IMR-90 (cell line): Measurements from ENCODE around the gene RASA1. TPM values are rescaled to one million over a fixed set of nuclear protein-coding genes. Genes with fewer than 3 reads are reported as not detected.

Experiments used
- ATAC-seq: fragments of 200-7000 bp; cut with Tn5 transposase; 2 replicates; pipeline ENCODE4 v1.9.1; 2020; ENCODE audit warnings: low read depth, mild to moderate bottlenecking, moderate library complexity
- BruUV-seq: library from RNA; stranded (reverse); fragments of 400-500 nt; replicated peaks from 2 replicates; lab custom pipeline; 2021; lab: Mats Ljungman, UMichigan
- CTCF ChIA-PET: fragments of 300-600 bp; formaldehyde crosslinking; extraction: SDS; loops from one replicate; lab custom pipeline; 2021; ENCODE audit warnings: antibody characterized with exemption; lab: Yijun Ruan, JAX
- POLR2A ChIA-PET: fragments of 300-600 bp; sonication (Branson Sonifier 250); formaldehyde crosslinking; loops from one replicate; lab custom pipeline; 2022; ENCODE audit warnings: antibody characterized with exemption; ENCODE audit not compliant: unreplicated experiment; lab: Charles Lee
- DNase-seq: peaks from one replicate; pipeline ENCODE4 v3.0.0; 2013
- H2AFZ ChIP-seq: replicated peaks from 2 replicates; pipeline ENCODE3; 2013; ENCODE audit warnings: low read length, mild to moderate bottlenecking; ENCODE audit not compliant: poor library complexity
- H2AK5ac ChIP-seq: 2 replicates; pipeline ENCODE4 v1.6.1; 2013; ENCODE audit warnings: low read depth, low read length, inconsistent platforms
- H2AK9ac ChIP-seq: replicated peaks from 2 replicates; pipeline ENCODE3; 2013; ENCODE audit warnings: mild to moderate bottlenecking, low read depth, low read length, moderate library complexity; ENCODE audit not compliant: poor library complexity
- H2BK120ac ChIP-seq: 2 replicates; pipeline ENCODE4 v1.6.1; 2013; ENCODE audit warnings: low read depth, low read length, inconsistent platforms
- H2BK15ac ChIP-seq: 3 replicates; pipeline ENCODE4 v1.6.1; 2013; ENCODE audit warnings: low read depth, low read length, inconsistent platforms
- H2BK20ac ChIP-seq: 2 replicates; pipeline ENCODE4 v1.6.1; 2013; ENCODE audit warnings: low read depth, mild to moderate bottlenecking, inconsistent platforms, low read length, moderate library complexity
- H2BK5ac ChIP-seq: 2 replicates; pipeline ENCODE4 v1.6.1; 2013; ENCODE audit warnings: mild to moderate bottlenecking, low read depth, low read length, inconsistent platforms; ENCODE audit not compliant: poor library complexity, severe bottlenecking
- H3K14ac ChIP-seq: replicated peaks from 2 replicates; pipeline ENCODE4 v1.6.1; 2013; ENCODE audit warnings: low read depth, low read length, inconsistent platforms
- H3K18ac ChIP-seq: 2 replicates; pipeline ENCODE4 v1.6.1; 2013; ENCODE audit warnings: low read depth, low read length, control low read depth
- H3K23ac ChIP-seq: 2 replicates; pipeline ENCODE4 v1.6.1; 2013; ENCODE audit warnings: low read depth, low read length, inconsistent platforms
- H3K27ac ChIP-seq: 2 replicates; pipeline ENCODE4 v1.5.1; 2013; ENCODE audit warnings: mild to moderate bottlenecking, control low read depth, low read length; ENCODE audit not compliant: insufficient read depth
- H3K27me3 ChIP-seq: 2 replicates; pipeline ENCODE4 v1.6.1; 2013; ENCODE audit warnings: low read length; ENCODE audit not compliant: control insufficient read depth, insufficient read depth
- H3K36me3 ChIP-seq: 2 replicates; pipeline ENCODE4 v1.6.1; 2013; ENCODE audit warnings: low read length, mixed read lengths; ENCODE audit not compliant: control insufficient read depth, insufficient read depth
- H3K4ac ChIP-seq: 2 replicates; pipeline ENCODE4 v1.6.1; 2013; ENCODE audit warnings: low read depth, low read length, inconsistent platforms
- H3K4me1 ChIP-seq: 2 replicates; pipeline ENCODE4 v1.6.1; 2013; ENCODE audit warnings: low read length, mixed read lengths; ENCODE audit not compliant: control insufficient read depth, insufficient read depth
- H3K4me2 ChIP-seq: 2 replicates; pipeline ENCODE4 v1.6.1; 2013; ENCODE audit warnings: low read depth, mild to moderate bottlenecking, control low read depth, low read length, moderate library complexity
- H3K4me3 ChIP-seq: 2 replicates; pipeline ENCODE4 v1.5.1; 2013; ENCODE audit warnings: low read depth, mild to moderate bottlenecking, control low read depth, low read length, moderate library complexity; ENCODE audit not compliant: insufficient read depth
- H3K56ac ChIP-seq: 2 replicates; pipeline ENCODE4 v1.6.1; 2013; ENCODE audit warnings: low read length, inconsistent platforms; ENCODE audit not compliant: insufficient read depth; ENCODE audit errors: extremely low read depth
- H3K79me1 ChIP-seq, 2 experiments: 2 replicates each; pipeline ENCODE4 v1.6.1; 2013; ENCODE audit warnings: low read length in 2 of 2, inconsistent platforms in 1 of 2, low read depth in 1 of 2
- H3K9ac ChIP-seq: 2 replicates; pipeline ENCODE4 v1.6.1; 2013; ENCODE audit warnings: low read depth, low read length, control low read depth
- H3K9me1 ChIP-seq: 2 replicates; pipeline ENCODE4 v1.6.1; 2013; ENCODE audit warnings: low read length, inconsistent platforms; ENCODE audit not compliant: insufficient read depth
- H3K9me3 ChIP-seq: 2 replicates; pipeline ENCODE4 v1.6.1; 2013; ENCODE audit warnings: low read length; ENCODE audit not compliant: control insufficient read depth, insufficient read depth
- H4K20me1 ChIP-seq: 2 replicates; pipeline ENCODE4 v1.6.1; 2013; ENCODE audit warnings: low read length, inconsistent platforms; ENCODE audit not compliant: insufficient read depth
- H4K5ac ChIP-seq: 2 replicates; pipeline ENCODE4 v1.6.1; 2013; ENCODE audit warnings: mild to moderate bottlenecking, low read depth, low read length, control low read depth
- H4K8ac ChIP-seq, 2 experiments: 2 replicates each; pipeline ENCODE4 v1.6.1; 2013; ENCODE audit warnings: low read depth in 2 of 2, low read length in 2 of 2, control low read depth in 1 of 2, inconsistent platforms in 1 of 2
- H4K91ac ChIP-seq: 2 replicates; pipeline ENCODE4 v1.6.1; 2013; ENCODE audit warnings: low read depth, low read length, inconsistent platforms; ENCODE audit not compliant: insufficient read depth
- CEBPB ChIP-seq: IDR thresholded peaks from 2 replicates; pipeline ENCODE4 v1.6.1; 2012; ENCODE audit warnings: low read depth, low read length, improper control_type of control experiment
- MAFK ChIP-seq: IDR thresholded peaks from 2 replicates; pipeline ENCODE4 v1.6.1; 2012; ENCODE audit warnings: low read depth, low read length, improper control_type of control experiment
- MXI1 ChIP-seq: IDR thresholded peaks from 2 replicates; pipeline ENCODE4 v1.6.1; 2012; ENCODE audit warnings: low read depth, mild to moderate bottlenecking, low read length, moderate library complexity, borderline replicate concordance
- WGBS, 2 experiments: methylation state at CpG; one replicate each; pipeline versions ENCODE4 v1.1.5 to v1.1.7; 2013; ENCODE audit warnings: missing lambda C conversion rate in 2 of 2; ENCODE audit not compliant: insufficient read length in 1 of 2; ENCODE audit errors: extremely low coverage in 2 of 2; 5-methylcytosine and 5-hydroxymethylcytosine counted together
- dilution Hi-C: fragments of 300-500 bp; cut with HindIII; formaldehyde crosslinking; loops from one replicate; pipeline ENCODE4 v1.14.3; 2018; ENCODE audit warnings: low sequenced_read_pairs; ENCODE audit not compliant: unreplicated experiment
- in situ Hi-C: fragments of 300-500 bp; cut with MboI; formaldehyde crosslinking; loops from 3 replicates; pipeline ENCODE4 v1.14.3; 2019; ENCODE audit warnings: low sequenced_read_pairs, inconsistent platforms, mixed read lengths
- intact Hi-C: fragments of 100-400 bp; cut with micrococcal nuclease; formaldehyde crosslinking; loops from 2 replicates; pipeline ENCODE4 v1.10.0; 2022
- polyA plus RNA-seq, 3 experiments: library from polyadenylated mRNA; depleted of rRNA; stranded (reverse); fragments of >200 nt; gene quantifications; 2 replicates each; pipeline ENCODE4 v1.2.3, GENCODE V29; 2012; ENCODE audit warnings: low replicate concordance in 1 of 3
- total RNA-seq: library from RNA; depleted of rRNA; stranded (reverse); fragments of >200 nt; gene quantifications from 2 replicates; pipeline ENCODE4 v1.2.3, GENCODE V29; 2012

Gene RASA1
- total and polyA plus RNA-seq, 2 of the 4 experiments (the other 2 are of a cell fraction) = 37.6 to 45.7 TPM

DNA sequence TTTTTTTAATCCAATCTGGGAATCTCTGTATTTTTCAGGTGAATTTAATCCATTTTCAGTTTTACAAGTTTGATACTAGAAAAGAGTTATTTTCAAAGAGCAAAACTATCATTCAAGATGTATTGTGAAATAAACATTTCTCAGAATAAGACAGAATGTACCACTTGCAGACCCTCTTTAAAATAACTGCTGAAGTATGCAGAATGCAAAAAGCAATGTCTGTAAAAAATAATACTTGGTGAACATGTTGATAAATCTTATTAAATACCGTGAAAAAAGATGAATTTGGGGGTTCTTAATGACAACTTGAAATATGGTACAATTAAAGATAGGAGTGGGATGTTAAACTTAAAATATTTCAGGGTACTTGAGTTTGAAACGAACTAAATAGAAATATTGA lies 26.1 kb upstream of the RASA1 start:
- no peak overlapping the region for H3K4me3 ChIP-seq
- in situ Hi-C loops (no loop called here), dilution Hi-C loops (no loop called here), intact Hi-C loops (no loop called here)
- no peak overlapping the region for H2BK15ac ChIP-seq
- no peak overlapping the region for H2BK5ac ChIP-seq
- no peak overlapping the region for H4K5ac ChIP-seq
- ATAC-seq = no peak
- no peak overlapping the region; a peak in 1 of 4 replicates for H4K8ac ChIP-seq
- no peak overlapping the region for H3K18ac ChIP-seq
- no peak overlapping the region for H3K4me2 ChIP-seq
- H3K36me3 ChIP-seq = no peaks in the 10 kb centered on the region
- no peak overlapping the region for H3K4ac ChIP-seq
- no peak overlapping the region for H2BK120ac ChIP-seq
- no peak overlapping the region for H4K91ac ChIP-seq
- no peak overlapping the region for H2AK9ac ChIP-seq
- POLR2A ChIA-PET = no interaction called here
- BruUV-seq = no TSS peak
- no peak overlapping the region for H2AFZ ChIP-seq
- DNase-seq = no peak
- no peaks in the 10 kb centered on the region for H3K79me1 ChIP-seq
- H3K9me3 ChIP-seq = no peaks in the 10 kb centered on the region
- H2BK20ac ChIP-seq = no peak overlapping the region
- no peak overlapping the region for H3K56ac ChIP-seq
- H3K4me1 ChIP-seq = peaks cover 2% of the 10 kb centered on the region; the same call in 1 of the 2 replicates
- H3K27ac ChIP-seq = no peak overlapping the region
- WGBS, 2 experiments = no CpG with 5 or more reads among the region's 2 CpGs
- H3K14ac ChIP-seq = no peak overlapping the region
- no peaks in the 10 kb centered on the region for H3K9me1 ChIP-seq
- CTCF ChIA-PET = no interaction called here
- H3K27me3 ChIP-seq = no peaks in the 10 kb centered on the region
- TF ChIP-seq MXI1 (no peak), MAFK (peak; percentile 53), CEBPB (peak; percentile 17; the same call in 1 of the 2 replicates)
- H4K20me1 ChIP-seq = no peaks in the 10 kb centered on the region
- H3K9ac ChIP-seq = no peak overlapping the region
- H2AK5ac ChIP-seq = no peak overlapping the region
- no peak overlapping the region for H3K23ac ChIP-seq
